ENCODE measurements around the gene CEP164.

The CEP164 gene

DNA sequence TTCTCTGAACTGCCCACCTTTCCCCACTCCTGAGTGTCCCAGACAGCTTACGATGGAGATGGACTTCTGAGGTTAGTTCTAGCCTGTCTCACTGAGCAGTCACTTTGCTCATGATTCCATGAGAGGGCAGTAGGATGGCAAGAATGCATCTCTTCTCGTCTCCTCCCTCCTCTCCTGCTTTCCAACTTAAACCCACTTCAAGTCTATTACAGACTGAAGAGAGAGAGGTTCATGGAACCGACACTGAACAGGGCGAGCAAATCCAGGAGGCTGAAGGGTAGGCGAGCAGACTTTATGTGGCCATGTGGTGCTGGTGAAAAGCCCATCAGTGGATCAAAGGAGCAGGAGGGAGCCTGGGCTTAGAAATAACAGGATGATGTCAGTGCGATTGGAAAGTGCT, 38.6 kb downstream of the CEP164 start:
- DNase-seq (ENCODE audit: low spot score): no peak

DNA sequence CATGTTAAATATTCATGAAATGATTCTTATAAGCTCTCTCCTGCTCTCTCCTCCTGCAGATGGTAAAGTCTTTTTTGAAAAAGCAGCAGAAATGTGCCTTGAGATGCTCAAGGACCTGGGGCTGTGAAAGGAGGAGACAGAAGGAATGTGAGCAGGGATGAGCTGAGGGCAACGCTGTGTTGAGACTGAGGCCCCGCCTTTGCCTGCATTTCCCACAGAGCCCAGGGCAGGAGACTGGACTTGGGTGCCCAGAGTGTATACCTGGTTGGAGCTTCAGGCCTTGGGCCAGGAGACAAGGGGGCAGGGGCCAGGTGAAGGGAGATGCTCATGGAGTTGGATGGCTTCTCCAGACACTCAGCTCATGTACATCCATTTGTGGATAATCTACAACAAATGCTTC, 39.2 kb downstream of the CEP164 start:
- DNase-seq (ENCODE audit: low spot score): no peak

GRCh38 chr11:117369534-117369933, 41.9 kb downstream of the CEP164 start:
- no peak for DNase-seq (ENCODE audit: low spot score)

DNA sequence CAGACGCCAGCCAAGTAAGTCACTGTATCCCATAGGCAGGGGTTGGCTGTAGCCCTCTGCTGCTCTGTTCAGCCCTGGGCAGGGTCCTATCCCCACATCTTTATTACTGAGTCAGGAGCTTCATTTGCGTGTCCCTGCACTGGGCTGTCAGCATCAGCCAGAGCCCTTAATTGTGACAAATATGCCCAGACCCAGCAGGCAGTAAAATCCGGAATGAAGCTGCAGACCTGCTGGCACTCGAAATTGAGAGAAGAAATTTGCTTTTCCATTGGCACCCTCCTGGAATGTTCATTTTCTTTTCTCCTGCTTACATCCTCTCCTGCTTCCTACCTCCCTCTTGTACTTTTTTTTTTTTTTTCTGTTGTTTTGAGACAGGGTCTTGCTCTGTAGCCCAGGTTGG, 43.8 kb downstream of the CEP164 start:
- no peak for DNase-seq (ENCODE audit: low spot score)

DNA sequence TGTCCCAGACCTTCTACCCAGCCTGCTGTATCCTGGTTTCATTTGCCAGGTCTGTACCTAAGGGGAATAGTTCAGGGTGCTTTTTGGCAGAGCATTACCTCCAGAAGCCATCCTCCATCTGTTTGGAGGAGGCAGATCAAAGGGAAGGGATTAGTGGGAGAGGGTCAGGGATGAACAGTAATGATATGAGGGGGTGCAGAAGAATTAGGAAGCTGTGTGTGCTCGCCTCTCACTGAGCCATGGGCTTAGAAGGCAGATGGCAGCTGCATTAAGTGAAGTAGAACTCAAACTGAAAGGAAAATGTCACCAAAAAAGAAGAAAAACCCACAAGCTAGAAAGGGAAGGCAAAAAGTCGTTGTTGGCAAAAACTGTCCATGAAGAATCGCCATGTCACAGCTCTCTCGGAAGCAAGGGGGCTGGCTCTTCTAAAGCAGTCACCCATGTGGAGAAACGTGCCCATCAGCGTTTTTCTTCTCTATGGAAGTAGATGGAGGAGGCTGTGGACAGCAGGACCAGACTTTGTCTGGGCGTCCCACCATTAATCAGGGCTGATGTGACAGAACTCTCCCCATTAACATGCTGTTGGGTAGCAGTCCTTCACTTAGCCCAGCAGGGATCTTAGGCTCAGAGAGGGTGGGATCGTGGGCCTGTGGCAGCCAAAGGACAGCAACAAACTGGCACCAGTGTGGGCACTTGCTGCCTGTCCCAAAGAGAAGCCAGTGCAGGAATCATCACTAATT, 46.8 kb downstream of the CEP164 start:
- DNase-seq (ENCODE audit: low spot score): no peak

GRCh38 chr11:117375960-117376359, 48.3 kb downstream of the CEP164 start:
- DNase-seq (ENCODE audit: low spot score): no peak

GRCh38 chr11:117376517-117376916, 48.9 kb downstream of the CEP164 start:
- no peak for DNase-seq (ENCODE audit: low spot score)

DNA sequence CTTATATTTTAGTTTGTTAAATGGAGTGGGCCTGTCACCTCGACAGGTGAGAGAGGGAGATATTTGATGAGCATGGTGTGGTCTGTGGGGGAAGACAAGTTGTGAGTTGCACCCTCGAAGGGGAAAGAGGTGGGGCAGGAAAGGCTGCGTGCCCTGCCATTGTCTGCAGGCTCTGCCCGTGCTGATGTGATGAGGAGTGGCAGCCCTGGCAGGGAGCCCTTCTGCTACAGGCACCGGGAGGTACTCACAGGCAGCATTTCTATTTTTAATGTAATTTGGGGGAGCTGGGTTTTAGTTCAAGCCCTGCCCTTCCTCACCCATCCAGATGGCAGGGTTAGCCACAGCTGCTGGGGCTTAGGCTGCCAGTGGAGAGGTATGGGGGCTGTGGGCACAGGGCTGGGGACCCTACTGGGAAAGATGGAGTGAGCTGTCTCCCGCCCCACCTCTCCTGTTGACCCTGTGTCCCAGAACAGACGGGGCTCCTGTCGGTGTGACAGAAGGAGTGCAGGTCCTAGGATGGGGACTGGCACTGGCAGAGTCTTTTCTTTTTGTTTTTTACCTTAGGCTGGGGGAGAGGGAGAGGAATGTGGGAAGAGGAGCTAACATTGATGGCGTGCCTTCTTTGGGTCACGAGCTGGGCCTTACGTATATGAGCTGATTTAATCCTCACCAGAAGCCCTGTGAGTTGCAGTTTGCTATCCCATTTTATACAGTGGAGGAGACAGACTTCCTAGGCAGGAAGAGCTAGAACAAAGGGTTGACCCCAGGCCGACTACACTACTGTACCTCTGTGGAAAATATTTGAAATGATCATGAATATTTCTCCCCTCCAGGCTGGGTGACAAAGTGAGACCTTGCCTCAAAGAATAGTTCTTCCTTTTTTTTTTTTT, 51.6 kb downstream of the CEP164 start:
- DNase-seq (ENCODE audit: low spot score): no peak

- no peak for DNase-seq (ENCODE audit: low spot score)
These were observed 53.0 kb downstream of the CEP164 start for GRCh38 chr11:117380676-117381075.

GRCh38 chr11:117381481-117382387, 54.1 kb downstream of the CEP164 start:
- no peak for DNase-seq (ENCODE audit: low spot score)

DNA sequence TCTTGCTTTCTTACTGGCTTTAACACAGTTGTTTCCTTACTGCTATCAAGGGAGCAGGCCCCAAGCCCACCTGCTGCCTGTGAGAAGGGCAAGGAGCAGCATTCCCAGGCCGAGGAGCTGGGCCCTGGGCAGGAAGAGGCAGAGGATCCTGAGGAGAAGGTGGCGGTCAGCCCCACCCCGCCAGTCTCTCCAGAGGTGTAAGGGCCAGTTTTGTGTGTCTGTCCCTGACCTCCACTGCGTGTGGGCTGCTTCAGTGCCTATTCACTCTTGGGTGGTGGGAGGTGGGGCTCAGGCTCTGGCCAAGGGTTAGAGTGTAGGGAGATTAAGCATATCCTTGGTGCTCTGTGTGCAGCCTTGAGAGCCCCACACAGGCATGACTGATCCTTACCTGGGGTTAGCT, 55.1 kb downstream of the CEP164 start:
- no peak for DNase-seq (ENCODE audit: low spot score)

DNA sequence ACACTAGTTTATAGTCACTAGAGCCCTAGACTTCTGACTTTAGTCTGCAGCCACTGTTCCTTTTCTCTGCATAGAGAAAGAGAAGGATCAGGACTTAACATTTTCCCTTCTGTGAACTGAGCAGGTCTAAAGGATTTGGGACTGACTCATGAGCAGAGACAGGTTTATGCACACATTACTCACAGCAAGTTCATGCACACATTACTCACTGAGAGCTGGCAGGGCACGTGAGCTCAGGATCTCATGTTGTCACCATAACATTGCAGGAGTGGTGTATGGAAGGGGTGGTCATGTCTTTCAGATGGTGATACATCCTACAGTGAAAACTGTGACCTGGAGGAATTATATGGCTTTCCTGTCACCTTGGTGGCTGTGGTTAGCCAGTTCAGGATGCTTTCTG, 56.4 kb downstream of the CEP164 start:
- peak; percentile 92 for DNase-seq (ENCODE audit: low spot score)

DNA sequence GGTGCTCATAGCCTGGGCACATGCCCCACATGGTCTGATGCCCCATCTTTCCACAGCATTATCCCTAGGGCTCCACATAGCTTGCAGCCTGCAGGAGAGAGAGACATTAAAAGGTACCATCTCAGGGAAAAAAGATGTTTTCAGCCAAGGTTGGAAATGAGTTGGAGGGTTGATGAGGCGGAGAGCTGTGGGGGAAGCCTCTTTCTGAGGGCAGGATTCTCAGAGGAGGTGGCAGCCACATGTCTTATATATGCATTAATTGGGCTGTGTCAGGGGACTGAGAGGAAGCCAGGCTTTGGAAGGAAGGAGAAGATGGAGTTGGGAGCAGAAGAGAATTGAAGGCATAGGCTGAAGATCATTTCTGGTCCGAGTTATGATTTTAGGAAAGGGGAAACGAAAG, 57.8 kb downstream of the CEP164 start:
- no peak for DNase-seq (ENCODE audit: low spot score)

GRCh38 chr11:117385906-117386305, 58.3 kb downstream of the CEP164 start:
- no peak for DNase-seq (ENCODE audit: low spot score)

- no peak for DNase-seq (ENCODE audit: low spot score)
These were observed 60.5 kb downstream of the CEP164 start for GRCh38 chr11:117387992-117388755.

- DNase-seq (ENCODE audit: low spot score): no peak
These were observed 63.1 kb downstream of the CEP164 start for GRCh38 chr11:117390743-117391142.

DNA sequence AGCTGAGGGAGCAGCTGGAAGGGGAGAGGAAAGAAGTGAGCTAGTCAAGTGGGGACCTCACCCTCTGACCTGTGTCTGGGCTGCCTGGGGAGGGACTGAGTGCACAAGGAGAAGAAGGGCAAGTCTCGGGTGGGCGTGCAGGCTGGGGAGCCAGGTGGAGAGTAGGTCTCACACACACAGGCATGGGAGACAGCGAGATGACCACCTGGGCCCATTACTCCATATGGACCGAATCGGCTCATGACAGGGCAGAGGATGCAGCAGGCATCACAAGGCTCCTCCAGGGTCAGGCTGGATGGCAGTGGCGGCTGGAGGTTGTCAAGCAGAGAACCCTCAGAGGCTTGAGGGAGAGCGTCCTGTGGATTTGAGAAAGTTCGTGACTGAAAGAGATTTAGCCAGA, 63.5 kb downstream of the CEP164 start:
- no peak for DNase-seq (ENCODE audit: low spot score)

GRCh38 chr11:117392001-117392690, 64.5 kb downstream of the CEP164 start:
- no peak for DNase-seq (ENCODE audit: low spot score)

DNA sequence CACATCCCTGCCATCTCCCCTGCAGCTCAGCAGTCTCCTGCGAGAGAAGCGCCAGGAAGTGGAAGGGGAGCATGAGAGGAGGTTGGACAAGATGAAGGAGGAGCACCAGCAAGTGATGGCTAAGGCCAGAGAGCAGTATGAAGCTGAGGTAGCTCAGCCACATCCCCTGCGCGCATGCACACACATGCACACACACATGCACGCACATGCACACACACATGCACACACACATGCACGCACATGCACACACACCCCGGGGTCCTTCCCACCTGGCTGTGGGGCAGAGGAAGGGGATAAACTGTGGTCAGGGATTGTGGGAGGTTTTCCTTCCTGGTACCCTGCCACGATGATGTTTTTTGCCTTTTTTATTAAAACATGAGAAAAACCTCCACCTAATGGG, 65.3 kb downstream of the CEP164 start:
- no peak for DNase-seq (ENCODE audit: low spot score)

DNA sequence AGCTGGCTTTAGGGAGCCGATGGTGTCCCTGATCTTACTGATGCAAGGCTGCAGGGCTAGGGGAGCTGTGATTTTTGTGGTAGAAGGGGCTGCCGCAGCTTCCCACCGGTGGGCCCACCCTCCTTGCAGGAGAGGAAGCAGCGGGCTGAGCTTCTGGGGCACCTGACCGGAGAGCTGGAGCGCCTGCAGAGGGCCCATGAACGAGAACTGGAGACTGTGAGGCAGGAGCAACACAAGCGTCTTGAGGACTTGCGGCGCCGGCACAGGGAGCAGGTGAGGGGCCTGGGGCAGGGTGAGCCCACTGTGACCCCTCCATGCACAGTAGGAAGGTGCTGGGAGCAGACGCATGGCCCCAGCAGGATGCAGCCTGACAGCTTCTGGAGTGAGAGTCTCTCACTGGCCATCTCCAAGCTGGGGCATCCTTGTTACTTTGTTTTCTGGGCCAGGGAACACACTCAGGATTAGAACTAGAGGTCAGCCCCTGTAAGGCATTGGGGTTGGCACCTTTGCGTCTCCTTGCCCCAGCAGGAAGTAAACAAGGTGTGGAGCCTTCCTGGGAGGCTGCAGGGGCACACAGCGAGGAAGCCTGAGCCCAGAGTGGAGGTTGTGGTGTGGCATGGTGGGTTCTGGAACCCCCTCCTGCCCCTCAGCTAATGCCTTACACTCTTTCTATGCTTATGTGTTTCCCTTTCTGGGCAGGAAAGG, 66.7 kb downstream of the CEP164 start:
- DNase-seq (ENCODE audit: low spot score): no peak
